GM19351 (cell line): ENCODE results near the gene GZF1.
A peak's percentile ranks its signal among the peaks of the same experiment; 100 is the strongest.

Source experiments
- ATAC-seq: cut with Tn5 transposase; IDR thresholded peaks from one replicate; pipeline ENCODE4 v1.9.1; 2021; ENCODE audit warnings: mild to moderate bottlenecking, moderate library complexity; ENCODE audit not compliant: unreplicated experiment

The GZF1 gene

DNA sequence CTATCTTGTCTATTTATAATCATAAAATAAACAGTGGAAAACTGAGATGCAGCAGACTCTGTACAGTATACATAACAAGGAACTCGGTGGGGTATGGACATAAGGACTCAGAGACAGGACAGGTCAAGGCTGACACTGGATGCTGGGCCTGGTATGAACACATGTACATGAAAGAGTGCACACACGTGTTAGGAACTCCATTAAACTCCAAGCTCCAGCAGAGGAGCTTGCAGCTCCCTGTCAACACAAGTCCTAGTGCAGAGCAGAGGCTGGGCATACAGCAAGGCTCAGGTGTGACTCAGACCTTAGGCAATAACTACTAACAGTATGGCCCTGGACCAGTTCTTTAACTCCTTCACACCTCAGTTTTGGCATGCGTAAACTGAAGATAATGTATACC lies 42.2 kb downstream of the GZF1 start:
- no peak for ATAC-seq

DNA sequence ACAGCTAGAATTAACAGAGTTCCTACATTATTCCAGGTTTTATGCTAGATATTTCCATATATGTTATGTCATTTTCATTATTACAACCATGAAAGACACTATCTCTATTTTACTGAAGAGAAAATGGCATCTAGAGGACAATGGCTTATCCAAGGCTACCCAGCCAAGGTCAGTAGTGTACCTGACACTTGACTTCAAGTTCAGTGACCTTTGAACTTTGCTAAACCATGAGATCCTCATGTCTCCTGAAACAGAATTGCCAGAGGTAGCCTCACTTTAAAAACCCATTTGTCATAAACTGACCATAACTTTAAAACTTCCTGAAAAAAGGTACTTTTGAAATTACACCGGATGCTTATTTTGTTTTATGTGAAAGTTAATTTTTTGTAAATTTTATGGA lies 44.9 kb downstream of the GZF1 start:
- ATAC-seq: no peak

DNA sequence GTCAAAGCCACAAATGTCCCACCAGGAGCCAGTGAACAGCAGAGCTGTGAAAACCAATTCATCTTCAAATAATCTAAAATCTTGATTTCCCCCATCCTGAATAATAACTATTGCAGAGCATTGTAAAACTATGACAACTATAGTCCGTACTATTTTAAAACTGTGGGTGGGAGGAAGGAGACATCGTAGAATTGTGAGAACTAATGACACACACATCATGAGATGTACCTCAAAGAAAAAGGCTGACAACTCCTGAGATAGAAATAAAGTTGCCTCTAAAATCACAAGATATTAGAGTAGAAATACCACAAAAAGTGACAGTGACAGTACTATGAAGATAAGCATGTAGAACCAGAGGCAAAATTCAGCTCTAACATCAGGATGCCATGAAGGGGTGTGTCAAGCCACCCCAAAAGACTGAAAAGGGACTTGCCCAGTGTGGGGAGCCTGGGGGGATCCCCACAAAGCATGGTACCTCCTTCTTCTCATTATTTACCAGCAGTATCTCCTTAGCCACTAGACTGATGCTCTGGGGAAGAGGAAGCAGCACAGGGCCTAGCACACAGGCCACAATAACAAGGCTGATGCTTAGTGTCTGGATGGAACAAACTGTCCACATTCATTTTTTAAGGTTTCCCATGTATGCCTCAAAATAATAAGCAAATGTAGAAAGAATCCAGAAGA lies 45.9 kb downstream of the GZF1 start:
- peak; percentile 95 for ATAC-seq

DNA sequence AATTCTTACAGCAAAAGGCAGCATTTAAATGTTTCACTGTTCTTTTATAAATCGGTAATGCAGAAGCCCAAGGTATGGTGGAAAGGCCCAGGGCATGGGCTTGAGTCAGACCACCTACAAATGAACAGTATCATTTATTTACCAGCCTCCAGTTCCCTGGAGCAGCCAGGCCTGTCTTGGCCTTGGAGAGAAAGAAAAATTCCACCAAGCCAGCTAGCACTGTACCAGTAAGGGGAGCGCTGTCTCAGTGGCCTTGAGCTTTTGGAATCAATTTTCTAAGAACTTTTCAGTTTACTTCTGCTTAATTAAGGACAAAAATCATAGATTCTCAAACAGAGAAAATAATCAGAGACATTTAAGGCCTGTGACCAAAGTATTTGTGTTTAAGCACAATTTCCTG lies 47.0 kb downstream of the GZF1 start:
- ATAC-seq: no peak

DNA sequence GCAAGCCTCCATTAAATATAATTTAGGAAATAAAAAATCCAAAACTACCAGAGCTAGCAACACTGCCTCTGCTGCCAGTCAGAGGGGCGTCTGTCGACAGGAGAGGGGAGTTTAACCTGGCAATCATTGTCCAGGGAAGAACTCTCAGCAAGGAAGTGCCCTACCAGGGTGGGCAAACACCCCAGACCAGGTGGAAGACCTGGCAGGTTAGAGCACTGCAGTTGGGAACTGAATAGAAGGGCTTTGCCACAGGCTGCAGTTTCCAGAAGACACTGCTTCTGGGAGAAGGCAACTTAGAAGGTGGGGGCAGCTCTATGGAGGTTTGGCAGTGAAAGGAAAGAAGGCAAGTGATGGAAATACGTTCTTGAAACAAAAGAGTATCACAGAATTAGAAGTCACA lies 47.8 kb downstream of the GZF1 start:
- no peak for ATAC-seq

DNA sequence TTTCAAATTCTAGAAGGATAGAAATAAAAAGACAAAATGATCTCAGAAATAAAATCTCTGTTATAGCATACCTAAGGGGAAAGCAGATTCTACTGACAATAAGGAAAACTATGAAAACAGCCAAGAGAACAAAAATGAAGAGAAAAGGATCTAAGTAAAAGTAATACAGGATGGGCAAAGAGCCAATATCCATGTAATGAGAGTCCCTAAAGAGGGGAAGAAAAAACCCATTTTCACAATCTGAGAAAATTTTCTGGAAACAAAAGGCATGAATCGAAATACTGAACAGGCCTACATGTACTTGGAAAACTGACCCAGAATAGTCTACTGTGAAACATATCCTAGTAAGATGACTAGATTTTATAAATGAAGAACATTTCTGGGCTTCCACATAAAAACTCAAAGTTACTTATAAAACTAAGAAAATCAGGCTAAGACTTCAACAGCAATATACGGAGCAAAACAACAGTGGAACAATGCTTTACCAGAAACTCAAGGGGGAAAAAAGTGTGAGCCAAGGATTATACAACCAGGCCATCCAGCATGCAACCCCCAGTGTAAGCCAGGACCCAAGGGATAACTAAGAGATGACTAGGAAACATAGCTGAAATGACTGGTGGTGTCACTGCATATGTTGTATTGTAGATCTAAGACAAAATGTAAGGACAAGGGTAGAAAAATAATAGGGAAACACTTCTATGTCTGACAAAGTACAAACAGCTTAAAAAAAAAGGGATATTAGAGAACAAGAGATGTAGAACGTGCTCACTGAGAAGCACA lies 49.1 kb downstream of the GZF1 start:
- ATAC-seq: no peak

DNA sequence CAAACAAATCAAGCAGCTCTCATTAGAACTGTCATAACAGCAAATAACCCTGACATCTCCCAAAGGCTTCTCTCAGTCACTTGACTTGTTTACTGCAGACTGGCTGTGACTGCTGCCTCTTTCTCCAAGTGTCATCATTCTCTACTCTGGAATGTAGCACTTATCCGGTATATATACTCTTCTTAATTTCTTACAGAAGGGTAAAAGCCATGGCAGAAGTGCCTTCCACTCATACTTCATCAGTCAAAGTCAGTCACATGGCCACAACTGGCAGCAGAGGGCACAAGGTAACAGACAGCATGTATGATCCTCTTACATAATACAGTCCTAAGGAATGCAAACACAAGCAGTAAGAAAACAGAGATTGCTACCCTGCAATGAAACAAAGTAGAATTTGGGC lies 50.0 kb downstream of the GZF1 start:
- no peak for ATAC-seq

DNA sequence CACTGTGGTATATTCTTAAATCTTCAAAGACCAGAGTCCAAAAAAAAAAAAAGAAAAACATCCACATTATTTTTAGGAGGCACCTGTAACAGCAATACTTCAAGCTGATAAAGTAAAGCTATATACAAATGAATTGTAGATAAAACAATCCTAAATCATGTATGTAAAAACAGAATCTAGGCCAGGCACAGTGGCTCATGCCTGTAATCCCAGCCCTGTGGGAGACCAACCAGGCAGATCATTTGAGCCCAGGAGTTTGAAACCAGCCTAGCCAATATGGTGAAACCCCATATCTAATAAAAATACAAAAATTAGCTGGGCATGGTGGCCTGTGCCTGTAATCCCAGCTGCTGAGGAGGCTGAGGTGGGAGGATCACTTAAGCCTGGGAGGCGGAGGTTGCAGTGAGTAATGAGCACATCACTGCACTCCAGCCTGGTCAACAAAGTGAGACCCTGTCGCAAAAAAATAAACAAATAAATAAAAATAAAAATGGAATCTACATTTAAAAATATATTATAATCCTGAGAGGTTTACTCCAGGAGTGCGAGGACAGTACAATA lies 52.0 kb downstream of the GZF1 start:
- ATAC-seq: no peak

DNA sequence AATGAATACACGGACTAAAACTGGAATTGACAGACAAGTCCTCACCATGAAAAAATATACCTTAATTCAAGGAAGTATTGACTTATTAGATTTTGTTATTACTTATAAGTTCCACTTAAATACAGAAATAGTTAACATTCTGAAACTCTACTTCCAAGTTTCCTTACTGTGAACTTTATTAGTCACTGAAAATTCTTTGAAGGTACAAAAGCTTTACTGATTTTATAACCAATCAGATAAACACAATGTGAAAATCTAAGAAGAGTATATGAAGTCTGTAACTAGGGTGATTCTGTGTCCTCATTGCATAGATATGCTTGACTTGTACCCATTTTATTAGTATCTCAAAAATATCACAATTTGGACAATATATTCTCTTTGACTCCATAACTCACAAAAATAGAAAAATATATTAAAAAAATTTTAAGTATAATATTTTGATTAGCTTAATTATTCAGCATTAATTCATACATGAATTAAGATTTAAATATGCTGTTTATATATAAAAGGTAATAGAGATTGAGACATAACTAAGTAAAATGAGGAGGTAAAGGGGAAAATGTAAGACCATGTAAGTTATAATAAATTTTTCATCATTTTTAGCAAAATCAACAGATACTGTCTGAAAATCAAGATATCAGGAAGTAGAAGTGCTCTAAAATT lies 52.7 kb downstream of the GZF1 start:
- no peak for ATAC-seq

DNA sequence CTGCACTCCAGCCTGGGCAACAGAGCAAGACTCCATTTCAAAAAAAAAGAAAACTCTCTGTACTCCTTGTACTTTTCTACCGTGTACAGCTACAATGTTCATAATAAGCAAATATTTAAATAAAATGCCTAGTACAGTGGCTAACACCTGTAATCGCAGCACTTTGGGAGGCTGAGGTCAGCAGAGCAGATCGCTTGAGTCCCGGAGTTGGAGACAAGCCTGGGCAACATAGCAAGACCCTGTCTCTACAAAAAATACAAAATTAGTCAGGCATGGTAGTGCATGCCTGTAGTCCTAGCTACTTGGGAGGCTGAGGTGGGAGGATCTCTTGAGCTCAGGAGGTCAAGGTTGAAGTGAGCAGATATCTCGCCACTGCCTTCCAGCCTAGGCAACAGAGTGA lies 53.6 kb downstream of the GZF1 start:
- no peak for ATAC-seq

DNA sequence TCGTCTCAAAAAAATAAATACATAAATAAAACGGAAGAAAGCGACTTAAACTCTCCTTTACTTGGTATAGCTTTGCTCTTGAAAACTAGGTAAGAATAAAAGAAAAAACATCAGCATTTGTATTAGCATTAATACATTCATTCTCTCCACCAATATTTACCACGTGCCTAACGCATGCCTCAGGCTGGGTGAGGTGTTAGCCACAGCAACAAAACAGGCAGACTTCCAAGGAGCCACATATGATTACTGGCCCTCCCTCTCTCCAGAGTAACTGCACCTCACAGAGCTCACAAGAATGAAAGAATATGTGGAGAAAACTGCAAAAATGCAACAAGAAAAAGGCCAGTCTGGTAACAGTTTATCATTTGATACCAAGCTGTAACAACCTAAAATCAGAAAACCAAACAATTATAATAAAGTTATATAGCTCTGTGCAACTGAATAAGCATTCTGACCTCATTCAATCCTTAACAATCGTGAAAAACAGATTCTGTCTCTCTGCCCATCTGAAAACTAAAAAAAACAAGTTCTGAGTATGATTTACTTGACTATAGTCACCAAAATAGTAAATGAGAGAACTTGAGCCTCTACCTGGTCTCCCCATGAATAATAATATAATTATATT lies 54.1 kb downstream of the GZF1 start:
- no peak for ATAC-seq

DNA sequence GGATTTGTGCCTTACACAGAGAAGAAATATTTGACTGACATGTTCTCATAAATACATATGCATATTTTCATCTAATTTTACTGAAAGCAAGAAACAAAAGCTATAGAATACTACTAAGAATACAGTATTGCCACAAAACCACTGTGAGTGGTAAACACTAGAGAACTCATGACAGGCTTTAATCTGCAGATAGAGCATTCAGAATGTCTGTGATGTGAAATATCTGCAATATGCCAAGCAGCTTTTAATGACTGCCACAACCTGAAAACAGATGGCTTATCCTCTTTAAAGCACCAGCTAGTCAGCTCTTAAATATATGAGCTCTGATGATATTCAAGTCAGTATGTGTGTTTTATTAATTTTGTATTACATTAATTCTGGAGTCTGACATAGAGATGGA lies 55.9 kb downstream of the GZF1 start:
- ATAC-seq: no peak

DNA sequence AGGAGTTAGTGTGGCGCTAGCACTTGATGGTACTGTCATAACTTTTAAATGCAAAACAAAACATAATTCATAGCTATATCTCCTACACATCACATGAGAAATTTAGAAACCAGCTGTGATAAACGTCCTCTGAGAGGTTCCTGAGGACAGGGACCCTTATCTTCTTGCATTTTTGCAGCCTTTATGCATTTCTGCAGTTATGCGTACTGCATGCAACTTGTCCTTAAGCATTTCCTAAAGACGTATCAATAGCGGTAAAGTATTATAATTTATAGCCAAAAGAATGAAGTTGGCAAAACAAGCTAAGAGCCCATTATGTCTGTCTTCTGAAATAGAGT lies 57.6 kb downstream of the GZF1 start:
- no peak for ATAC-seq

DNA sequence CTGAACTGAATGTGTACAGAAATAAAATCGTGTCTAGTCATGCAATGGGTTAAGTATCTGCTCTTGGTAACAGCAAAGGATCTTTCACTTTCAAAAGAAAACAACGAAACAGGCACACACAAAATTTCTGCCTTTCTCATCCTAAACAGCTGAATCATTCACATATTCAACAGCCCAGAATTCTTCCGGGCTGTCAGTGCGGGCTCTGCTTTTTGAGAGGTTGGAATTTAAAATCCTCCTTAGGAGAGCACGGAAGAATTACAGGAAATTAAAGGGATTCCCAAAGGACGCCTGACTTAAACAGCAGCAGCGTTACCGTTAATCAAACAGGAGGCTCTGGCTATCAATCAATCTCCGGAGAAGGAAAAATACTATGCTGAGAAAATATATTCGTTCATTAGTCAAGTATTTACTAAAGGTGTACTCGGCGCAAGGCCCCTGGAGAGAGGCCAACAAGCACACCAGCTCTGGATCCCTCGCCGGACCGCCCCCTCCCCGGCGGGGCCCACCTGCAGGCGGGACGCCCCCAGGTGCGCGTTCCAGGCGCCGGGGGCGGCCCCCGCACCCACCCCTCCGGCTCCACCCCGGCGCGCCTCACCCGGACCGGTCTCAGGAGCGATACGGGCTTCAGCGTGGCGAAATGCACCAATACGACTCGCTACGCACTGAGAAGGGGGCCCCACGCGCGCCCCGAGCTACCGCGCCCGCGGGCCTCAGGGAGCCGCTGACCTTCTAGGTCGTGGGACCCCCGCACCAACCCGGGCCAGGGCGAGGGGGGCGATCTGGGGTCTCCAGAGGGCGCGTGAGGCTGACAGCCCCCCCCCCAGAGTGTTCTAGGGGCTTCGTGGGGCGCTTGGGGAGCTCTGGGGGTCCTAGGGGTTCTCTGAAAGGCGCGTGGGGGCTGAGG lies 58.3 kb downstream of the GZF1 start:
- peak; percentile 28 for ATAC-seq

DNA sequence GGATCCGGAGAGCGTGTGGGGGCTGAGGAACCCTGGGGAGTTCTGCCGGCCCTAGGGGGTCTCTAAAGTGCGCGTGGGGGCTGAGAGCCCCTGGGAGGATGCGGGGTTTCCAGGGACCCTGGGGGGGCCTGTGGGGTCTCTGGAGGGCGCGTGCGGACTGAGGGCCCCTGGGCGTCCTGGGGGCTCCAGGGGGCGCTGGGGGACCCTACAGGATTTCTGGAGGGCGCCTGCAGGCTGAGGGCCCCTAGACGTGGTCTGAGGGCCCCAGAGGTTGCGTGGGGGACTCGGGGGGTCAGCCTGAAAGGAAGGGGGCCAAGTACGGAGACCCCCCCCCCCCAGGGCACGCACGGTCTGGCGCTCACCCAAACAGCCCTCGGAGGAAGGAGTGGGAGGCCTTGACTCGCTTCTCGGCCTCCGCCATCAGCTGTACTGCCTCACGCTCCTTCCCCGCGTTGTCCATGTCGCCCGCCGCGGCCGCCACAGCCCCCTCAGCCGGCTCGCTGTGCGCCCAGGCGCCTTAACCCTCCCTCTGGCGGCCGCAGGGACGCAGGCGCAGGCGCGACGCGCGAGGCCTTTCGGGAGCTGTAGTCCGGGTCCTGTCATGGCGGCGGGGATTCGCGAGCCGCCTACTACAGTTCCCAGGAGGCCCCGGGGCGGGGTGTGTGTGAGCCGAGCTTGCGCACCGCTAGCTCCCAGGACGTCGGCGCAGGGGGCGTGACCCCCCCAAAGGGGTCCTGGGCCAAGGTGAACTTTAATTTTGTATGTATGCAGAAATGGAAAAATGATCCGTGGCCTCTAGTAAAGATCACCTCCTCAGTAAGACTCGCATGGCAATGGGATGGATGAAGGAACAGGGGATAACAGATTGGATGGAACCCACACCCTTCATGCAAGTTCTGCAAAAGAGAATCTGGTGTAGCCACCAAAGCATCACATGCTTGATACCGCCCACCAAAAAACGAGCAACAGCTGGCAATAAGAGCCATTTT lies 59.3 kb downstream of the GZF1 start, which contains the start of gene NAPB:
NAPB (minus strand) TSS at position 546 of the 989 bp plus-strand sequence; CDS start at position 460, 86 bp downstream.
- ATAC-seq: peak; percentile 96
